Embryonic facial prominence (tissue), 1 donor: Measurements from ENCODE around the gene MED25.

Experiments
- DNase-seq: peaks from one replicate; pipeline ENCODE4 v3.0.0-alpha.2; 2016; ENCODE audit errors: extremely low spot score

The MED25 gene

DNA sequence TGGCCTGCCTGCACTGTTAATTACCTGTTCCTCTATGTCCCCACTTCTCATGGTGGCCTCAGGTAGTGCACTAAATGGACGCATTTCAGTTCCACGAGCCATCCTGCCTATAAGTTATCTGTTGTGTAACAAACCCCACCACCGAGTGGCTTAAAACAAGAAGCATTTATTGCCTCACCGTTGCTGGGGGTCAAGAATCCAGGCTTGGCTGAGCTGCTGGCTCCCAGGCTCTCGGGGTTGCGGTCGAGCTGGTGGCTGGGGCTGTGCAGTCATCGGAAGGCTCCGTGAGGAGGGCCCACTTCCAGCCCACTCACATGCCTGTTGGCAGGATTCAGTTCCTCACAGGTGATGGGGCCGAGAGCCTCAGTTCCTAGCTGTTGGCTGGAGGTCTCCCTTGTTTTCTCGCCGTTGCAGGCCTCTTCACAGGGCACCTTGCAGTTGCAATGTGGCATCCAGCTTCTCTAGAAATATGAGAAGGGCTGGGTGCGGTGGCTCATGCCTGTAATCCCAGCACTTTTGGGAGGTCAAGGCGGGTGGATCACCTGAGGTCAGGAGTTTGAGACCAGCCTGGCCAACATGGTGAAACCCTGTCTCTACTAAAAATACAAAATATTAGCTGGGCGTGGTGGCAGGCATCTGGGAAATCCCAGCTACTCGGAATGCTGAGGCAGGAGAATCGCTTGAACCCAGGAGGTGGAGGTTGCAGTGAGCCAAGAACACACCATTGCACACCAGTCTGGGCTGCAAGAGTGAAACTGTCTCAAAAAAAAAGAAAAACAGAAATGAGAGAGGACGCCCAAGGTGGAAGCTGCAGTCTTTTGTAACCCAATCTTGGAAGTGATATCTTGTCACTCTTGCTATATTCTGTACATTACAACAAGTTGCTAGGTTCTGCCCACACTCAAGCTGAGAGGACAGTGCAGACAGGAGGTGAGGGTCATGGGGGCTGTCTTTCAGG, 26.3 kb downstream of the MED25 start:
- DNase-seq: no peak

DNA sequence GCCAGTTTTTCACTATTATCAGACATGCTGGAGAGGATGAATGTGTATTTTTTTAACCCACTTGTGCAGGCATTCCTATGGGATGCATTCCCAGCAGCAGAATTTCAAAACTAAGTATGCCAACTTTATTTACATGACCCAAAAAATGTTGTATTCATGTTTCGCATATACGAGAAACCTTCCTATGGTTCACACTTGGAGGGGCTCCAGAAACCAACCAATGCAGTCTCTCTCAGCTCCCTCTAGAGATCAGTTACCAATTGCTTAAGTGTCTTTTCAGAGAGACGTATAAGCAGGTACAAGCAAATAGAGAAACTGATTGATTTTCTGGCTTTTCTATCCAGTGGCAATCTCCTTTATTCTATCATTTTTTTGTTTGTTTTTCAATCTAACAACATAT, 27.3 kb downstream of the MED25 start:
- DNase-seq: no peak

DNA sequence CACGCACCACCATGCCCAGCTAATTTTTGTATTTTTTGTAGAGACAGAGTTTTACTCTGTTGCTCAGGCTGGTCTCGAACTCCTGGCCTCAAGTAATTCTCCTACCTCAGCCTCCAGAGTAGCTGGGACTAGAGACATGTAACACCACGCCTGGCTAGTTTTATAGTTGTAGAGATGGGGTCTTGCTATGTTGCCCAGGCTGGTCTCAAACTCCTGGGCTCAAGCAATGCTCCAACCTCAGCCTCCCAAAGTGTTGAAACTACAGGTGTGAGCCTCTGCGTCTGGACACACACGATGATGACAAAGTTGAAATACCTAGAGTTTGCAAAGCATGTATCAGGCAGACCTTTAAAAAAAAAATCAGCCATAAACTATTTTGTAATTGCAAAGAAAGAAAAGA, 28.3 kb downstream of the MED25 start:
- no peak for DNase-seq

DNA sequence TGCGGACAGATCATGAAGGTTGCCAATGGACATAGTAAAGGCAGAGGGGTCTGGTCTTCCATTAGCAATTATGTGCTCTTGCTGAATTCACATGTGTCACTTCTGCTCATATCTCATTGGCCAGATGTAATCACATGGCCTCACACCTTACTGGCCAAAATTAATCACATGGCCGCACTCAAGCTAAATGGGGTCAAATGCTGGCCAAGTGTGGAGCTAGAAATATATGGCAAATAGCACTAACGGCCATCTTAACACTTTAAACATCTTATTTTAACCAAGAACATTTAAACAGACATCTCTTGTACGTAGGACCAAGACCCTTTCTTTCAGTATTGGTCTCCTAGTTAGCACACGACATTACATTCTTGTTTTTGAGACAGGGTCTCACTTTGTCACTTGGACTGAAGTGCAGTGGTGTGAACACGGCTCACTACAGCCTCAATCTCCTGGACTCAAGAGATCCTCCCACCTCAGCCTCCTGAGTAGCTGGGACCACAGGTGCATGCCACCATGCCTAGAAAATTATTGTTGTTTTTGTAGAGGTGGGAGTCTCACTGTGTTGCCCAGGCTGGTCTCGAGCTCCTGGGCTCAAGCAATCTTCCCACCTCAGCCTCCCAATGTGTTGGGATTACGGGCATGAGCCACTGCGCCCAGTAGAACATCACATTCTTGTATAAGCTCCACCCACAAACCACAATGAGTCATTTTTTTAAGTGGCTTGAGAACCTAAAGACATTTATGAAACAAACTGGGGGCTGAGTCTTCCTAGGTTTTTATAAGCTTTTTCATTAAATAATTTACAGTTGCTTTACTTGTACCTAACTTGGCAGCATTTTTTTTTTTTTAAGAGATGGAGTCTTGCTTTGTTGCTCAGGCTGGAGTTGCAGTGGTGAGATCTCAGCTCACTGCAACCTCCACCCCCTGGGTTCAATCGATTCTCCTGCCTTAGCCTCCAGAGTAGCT, 29.9 kb downstream of the MED25 start:
- DNase-seq: no peak

DNA sequence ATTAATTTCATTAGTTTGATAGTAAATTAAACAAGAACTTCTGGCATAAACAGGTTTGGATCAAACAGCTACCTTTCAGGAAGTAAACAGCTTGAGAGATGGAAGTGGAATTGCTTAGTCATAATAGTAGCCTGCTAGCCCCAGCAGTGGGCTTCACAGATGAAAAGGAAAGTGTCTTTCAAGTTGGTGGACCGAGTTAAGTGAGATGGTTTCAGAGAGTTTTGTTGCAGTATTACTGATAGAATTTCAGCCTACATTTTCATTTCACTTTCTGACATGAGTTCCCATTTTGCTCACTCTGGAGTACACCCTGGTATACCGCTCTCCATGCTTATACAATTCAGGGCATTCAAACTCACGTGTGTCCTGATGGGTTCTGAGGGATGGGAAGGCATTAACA, 30.8 kb downstream of the MED25 start:
- DNase-seq: no peak

DNA sequence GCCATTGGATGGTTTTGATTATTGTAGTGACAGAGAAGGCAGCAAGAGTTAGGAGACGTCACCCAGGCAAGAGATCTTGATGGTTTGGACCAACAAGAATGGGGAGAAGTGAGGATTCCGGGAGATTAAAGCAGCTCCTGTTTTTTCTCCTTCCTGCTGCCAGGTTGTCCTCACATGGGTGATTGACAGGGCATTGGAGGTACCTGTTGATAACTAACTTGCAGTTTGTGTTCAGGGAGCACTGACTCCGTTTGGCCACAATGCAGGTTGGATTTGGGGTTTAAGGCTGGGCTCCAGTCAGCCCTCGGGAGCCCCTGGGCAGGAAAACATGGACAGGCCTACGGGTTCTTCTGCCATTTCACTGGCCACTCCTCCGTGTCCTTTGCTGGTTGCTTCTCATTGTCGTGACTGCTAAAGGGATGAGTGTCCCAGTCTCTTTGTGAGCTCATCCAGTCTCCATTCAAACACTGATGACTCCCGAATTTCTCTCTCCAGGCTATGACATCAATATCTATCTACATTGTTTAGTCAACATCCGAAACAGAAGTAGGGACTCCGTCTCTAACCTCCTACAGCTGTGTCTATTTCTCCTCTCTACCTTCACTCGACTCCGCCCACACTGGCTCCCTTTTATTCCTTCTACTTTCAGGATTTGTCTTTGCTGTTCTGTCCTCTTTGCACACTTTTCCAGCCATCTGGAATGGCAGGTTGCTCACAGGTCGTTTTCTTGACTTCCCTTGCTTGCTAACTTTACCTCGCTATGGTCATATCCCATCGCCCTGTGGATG, 31.5 kb downstream of the MED25 start:
- no peak for DNase-seq

DNA sequence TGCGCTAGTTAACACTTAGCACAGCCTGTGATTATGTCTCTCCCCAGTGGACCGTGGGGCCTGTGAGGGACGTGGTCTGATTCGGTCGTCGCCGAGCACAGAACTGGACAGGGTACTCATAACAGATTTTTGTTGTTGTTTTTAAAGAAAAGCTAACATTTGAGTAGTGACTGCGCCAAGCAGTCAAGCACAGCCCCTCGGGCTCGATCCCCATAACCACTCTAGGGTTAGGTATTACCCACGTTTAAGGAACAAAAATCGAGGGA, 32.1 kb downstream of the MED25 start:
- DNase-seq: no peak

DNA sequence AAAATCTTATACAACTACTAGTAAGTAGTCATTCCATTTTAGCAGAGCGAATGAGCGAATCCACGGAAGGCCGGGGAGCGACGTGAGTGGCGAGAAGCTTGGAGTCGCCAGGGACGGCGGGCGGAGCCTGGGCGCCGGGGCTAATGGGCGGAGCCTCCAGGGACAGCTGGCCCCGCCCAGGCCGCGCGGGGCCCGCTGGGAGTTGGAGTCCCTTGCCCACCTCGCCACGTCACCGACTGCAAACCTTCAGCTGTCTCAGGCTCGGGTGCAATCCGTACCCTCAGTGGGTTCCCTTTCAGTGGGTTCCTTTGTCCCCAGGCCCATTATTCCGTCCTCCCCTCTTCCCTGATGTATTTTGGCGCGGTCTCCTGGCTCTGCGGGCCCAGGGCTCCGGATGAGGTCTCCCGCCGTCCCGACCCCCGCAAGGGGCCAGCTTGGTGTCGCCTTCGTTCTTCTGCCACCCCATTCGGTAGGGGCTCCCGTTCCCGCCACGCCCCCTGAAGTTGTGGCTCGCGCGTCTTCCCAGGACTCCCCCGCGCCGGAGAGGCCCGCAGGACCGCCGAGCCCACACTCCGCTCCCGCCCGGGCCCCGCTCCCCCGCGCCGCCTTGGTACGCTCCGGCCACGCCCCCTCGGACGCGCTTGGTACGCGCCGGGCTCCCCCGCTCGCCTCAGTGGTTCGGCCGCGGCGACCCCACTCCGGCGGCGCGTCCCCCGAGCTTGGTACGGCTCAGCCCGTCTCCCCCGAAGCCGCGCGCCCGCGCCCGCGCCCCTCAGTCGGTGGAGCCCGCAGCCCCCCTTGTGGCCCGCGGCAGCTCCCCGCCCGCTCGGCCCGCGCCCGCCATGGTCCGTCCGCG, 32.6 kb downstream of the MED25 start, which contains the start of gene PTOV1:
Gene PTOV1 (plus strand): TSS at position 673 of the 856 bp plus-strand sequence.
- DNase-seq: peak; percentile 77

DNA sequence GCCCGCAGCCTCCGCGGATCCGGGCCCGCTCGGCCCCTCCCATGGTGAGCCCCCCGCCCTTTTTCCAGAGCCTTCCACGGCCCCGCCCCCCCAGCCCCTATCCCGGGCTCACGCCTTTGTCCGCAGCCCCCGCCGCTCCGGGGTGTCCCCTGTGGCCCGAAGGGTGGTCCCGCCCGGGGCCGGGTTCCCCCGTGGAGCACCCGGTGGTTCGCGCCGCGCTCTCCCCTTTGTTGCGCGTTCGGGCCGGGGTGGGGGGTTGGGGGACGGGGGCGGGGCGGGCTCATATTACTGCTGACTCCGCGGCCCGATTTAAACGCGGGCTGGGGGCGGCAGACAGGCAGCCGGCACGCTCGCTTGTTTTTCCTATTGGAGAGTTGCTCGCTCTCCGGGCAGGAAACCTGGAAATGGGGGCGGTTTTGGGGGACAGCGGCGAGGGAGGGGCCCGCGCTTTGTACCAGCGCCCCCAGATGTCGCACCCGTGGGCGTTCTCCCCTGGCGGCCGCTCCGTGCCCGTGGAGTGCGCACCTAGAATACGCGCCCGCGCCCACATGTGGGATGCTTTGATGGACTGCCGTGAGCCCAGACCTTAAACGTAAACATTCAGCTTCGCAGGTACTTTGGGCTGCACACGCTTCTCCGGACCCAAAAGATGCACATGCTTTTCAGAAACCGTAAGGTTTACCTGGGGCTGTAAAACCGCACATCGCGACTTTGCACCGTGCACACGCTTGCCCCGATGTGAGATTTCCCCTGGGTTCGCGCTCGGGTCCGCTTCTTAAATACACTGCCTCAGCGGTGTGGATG, 33.6 kb downstream of the MED25 start:
- DNase-seq: peak; percentile 48

DNA sequence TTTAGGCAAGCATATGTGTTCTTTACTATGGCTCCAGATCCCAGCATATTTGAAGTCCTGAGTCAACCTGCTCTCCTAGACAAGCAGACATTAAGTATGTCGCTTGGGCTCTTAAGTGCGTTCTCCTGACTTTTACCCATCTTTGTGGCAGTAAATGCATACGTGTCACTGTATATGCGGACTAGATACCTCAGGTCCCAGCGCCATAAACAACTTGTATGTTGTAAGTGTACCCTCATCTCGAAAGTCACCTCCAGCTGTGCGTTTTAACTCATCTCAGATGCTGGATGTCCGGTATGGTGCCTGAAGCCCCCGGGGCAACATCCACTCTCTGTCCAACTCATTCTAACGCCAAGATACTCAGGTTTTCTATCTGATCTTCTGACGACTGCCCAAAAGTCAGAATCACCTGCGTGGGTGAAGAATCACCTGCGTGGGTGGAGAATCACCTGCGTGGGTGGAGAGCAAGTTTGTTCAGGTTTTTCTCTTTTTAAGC, 34.6 kb downstream of the MED25 start:
- DNase-seq: no peak

DNA sequence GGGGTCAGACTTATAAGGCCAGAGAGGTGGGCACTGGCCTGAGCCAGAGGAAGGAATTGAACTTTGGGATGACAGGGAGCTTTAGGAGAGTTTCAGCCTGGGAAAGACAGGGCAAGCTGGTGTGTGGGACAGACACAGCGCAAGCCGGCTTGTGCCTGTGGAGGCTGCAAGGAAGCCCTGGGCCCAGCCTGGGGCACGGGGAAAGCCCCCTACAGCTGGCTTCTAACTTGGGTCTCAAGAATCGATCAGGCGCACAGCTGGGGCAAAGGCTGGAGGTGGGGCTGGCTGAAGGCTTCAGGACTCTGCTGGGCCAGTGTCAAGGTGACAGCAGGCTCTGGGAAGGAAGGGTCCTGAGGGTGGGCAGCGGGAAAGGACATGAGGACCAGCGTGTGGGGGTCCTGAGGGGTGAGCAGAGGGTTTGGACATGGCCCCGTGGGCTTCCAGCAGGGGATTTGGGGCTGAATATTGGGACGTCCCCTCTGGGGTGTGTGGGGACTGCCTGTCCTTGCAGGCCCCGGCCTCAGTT, 35.8 kb downstream of the MED25 start:
- DNase-seq: no peak

DNA sequence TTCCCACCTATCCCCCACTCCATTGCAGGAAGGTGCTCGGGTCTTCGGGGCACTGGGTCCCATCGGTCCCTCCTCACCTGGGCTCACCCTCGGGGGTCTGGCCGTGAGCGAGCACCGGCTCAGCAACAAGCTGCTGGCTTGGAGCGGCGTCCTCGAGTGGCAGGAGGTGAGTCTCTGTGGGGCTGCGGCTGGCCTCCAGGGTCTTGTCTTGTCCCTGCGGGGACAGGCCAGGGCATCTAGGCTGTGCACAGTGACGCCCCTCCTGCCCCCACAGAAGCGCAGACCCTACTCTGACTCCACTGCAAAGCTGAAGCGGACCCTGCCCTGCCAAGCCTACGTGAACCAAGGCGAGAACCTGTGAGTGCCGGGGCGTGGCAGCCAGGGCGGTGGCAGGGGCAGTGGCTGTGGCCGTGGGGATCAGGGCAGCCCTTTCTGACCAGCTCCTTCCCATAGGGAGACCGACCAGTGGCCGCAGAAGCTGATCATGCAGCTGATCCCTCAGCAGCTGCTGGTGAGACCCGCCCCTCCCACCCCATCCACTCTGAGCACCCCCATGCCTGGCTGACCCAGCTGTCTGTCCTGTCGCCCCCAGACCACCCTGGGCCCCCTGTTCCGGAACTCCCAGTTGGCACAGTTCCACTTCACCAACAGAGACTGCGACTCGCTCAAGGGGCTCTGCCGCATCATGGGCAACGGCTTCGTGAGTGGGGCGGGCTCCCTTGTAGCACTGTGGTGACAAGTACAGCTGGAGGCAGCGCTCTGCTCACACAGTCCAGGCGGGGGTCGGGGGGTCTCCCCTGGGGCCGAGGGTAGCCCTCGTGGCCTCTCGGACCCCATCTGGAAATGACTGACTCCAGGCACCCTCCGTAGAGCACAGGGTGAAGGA, 36.5 kb downstream of the MED25 start:
- DNase-seq: no peak

DNA sequence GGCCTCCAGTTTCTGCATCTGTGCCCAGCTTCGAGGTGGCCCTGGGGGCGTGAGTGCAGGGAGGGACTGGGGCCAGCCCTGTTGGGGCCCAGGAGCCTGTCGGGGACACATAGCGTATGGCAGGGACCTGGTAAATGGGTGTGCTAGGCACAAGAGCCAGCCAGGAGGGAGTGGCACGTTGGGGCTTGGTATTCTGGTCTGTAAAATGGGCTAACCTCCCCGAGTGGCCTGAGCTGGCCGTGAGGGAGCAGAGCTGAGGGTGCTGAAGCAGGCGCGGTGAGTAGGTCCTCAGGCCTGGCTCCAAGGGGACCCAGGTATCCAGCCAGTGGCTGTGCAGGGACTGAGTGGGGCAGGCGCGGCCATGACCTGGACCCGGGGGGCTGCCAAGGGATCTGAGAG, 37.2 kb downstream of the MED25 start:
- no peak for DNase-seq

DNA sequence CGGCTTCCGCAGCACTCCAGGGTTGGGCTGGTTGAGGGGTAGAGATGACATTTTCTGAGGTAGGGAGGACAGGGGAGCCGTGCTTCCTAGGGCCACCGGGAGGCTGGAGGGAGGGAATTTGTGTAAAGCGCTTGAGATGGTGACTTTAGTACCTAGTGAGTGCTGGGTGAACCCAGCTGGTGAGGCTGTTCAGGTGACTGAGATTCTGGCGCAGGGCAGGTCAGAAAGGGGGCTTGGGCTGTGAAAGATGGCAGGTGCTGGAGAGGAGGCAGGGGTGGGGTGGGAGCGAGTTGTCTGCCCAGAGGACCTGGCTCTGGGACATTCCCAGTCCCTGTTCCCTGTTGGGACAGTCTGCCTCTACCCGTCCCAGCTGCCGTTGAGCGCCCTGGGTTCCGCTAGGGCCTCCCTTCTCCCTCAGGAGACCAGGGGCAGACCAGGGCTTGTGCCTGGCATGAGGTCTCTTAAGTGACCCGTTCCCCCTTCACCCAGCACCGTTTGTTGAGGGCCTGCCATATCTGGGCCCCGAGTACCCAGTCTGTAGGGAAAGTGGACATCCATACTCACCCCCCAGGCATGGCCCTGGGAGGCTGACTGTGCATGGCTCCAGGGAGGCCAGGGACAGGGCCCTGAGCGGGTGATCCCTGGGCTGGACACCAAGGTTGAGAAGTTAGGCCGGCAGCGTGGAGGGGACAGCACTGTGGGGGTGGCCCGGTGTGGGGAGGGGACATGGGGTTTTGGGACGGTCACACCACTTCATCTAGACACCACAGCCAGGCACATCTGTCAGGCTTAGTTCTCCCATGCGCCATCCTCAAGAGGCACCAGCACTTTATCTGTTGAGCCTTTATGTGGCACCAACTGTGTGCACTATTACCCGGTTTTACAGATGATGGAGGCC, 37.8 kb downstream of the MED25 start:
- DNase-seq: no peak

DNA sequence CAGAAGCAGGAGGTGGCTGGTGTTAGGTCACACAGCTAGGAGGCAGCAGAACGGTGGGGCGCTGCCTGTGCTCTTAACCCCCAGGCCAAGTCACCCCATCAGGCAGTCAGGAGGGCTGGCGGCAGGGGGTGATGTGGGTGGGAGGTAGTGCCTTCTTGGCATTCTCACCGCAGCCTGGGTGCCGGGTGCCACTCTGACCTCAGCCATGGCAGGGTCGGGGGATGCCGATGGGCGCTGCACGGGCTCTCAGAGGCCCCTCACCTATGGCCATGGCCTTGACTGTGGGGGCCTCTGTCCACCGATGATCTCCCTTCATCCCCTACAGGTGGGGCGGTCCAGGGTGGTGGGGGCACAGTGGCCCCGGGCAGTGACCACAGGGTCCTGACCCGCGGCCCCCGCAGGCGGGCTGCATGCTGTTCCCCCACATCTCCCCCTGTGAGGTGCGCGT, 38.5 kb downstream of the MED25 start:
- DNase-seq: no peak

DNA sequence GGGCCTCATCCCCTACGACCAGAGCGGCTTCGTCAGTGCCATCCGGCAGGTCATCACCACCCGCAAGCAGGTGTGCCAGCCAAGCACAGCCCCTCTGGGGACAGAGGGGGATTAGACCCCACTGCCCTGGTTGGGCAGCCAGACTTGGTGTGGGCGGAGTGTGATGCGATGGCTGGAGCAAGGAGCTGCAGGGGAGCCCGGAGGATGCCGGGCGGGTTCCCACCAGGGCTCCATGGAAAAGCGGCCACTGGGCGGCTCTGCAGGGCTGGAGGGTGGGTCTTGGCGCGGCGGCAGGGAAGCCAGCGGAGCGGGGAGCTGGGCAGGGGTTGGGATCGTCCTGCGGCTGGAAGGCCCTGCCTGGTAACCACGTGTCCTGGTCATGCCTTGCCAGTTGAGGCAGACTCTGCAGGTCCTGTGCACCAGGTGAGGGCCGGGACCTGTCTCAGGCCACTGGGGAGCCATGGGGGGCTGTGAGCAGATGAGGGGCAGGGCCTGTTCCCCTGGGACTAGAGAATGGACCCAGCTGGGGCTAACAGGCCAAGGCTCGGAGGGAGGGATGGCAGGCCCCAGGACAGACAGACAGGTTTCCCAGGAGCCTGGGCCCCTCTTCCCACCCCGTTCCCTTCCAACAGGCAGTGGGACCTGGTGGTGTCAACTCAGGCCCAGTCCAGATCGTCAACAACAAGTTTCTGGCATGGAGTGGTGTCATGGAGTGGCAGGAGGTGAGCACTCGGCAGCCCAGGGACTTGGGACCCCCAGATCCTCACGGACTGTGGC, 39.2 kb downstream of the MED25 start:
- DNase-seq: no peak

DNA sequence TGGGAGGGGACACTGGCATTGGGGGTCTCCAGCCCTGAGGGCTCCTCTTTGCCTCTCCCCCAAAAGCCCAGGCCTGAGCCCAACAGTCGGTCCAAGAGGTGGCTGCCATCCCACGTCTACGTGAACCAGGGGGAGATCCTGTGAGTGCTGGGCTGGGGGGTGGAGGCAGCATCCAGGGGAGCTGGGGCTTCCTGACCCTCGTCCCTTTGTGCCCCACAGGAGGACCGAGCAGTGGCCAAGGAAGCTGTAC, 39.7 kb downstream of the MED25 start:
- no peak for DNase-seq
